Activated naive CD4-positive, alpha-beta T cell treated with anti-CD3 and anti-CD28 coated beads, Interleukin-2, amount 10 ng/mL, durations not matched to agents 7 days and 5 days (primary cell): ENCODE results near the gene SNAP29.

ENCODE experiments used
- CTCF ChIA-PET: fragments of 350-600 bp; sonication (Branson Sonifier 250); formaldehyde crosslinking; loops from one replicate; lab custom pipeline; 2021; ENCODE audit warnings: antibody characterized with exemption; lab: Charles Lee
- DNase-seq: peaks from one replicate; pipeline ENCODE4 v3.0.0-alpha.2; 2020
- H3K27ac Mint-ChIP-seq: one replicate; pipeline ENCODE4 v1.8.0; 2021; ENCODE audit warnings: mild to moderate bottlenecking, moderate library complexity, mixed read lengths
- H3K27me3 Mint-ChIP-seq: one replicate; pipeline ENCODE4 v1.8.0; 2021; ENCODE audit warnings: mild to moderate bottlenecking, mixed read lengths
- H3K36me3 Mint-ChIP-seq: one replicate; pipeline ENCODE4 v1.8.0; 2021; ENCODE audit warnings: mixed read lengths
- H3K4me1 Mint-ChIP-seq: one replicate; pipeline ENCODE4 v1.8.0; 2021; ENCODE audit warnings: mixed read lengths
- H3K4me3 Mint-ChIP-seq: one replicate; pipeline ENCODE4 v1.8.0; 2021; ENCODE audit warnings: mild to moderate bottlenecking, moderate library complexity, mixed read lengths
- H3K9me3 Mint-ChIP-seq: one replicate; pipeline ENCODE4 v1.8.0; 2021; ENCODE audit warnings: mixed read lengths

Gene SNAP29

GRCh38 chr22:20844055-20845037 is 14.5 kb upstream of the SNAP29 start:
- peaks cover 3% of the 10 kb centered on the region for H3K36me3 Mint-ChIP-seq
- no peaks in the 10 kb centered on the region for H3K27me3 Mint-ChIP-seq
- H3K4me3 Mint-ChIP-seq: no peak overlapping the region
- no peak for DNase-seq
- H3K9me3 Mint-ChIP-seq: no peaks in the 10 kb centered on the region
- CTCF ChIA-PET: no interaction called here
- peaks cover 23% of the 10 kb centered on the region for H3K4me1 Mint-ChIP-seq
- no peak overlapping the region for H3K27ac Mint-ChIP-seq

- DNase-seq: no peak
- H3K4me3 Mint-ChIP-seq: no peak overlapping the region
- no peaks in the 10 kb centered on the region for H3K27me3 Mint-ChIP-seq
- no peaks in the 10 kb centered on the region for H3K36me3 Mint-ChIP-seq
- H3K27ac Mint-ChIP-seq: no peak overlapping the region
- peaks cover 7% of the 10 kb centered on the region for H3K4me1 Mint-ChIP-seq
- H3K9me3 Mint-ChIP-seq: no peaks in the 10 kb centered on the region
- CTCF ChIA-PET: no interaction called here
Measured at GRCh38 chr22:20847318-20847822, 11.4 kb upstream of the SNAP29 start.

GRCh38 chr22:20852076-20852475 is 6.7 kb upstream of the SNAP29 start:
- Mint-ChIP-seq H3K27me3 (no peaks in the 10 kb centered on the region), H3K27ac (no peak overlapping the region), H3K9me3 (no peaks in the 10 kb centered on the region), H3K36me3 (no peaks in the 10 kb centered on the region), H3K4me3 (no peak overlapping the region), H3K4me1 (peaks cover 20% of the 10 kb centered on the region)
- no peak for DNase-seq
- CTCF ChIA-PET: interaction anchor here (1.4 kb wide), 1 partner anchor 48 kb away, joined by 3 read pairs; no protein-coding TSS in a partner anchor

GRCh38 chr22:20852503-20852902 is 6.3 kb upstream of the SNAP29 start:
- Mint-ChIP-seq H3K4me3 (no peak overlapping the region), H3K9me3 (no peaks in the 10 kb centered on the region)

GRCh38 chr22:20853236-20853660 is 5.6 kb upstream of the SNAP29 start:
- peaks cover 28% of the 10 kb centered on the region for H3K4me1 Mint-ChIP-seq
- no peaks in the 10 kb centered on the region for H3K9me3 Mint-ChIP-seq
- CTCF ChIA-PET: interaction anchor here (1.3 kb wide), 1 partner anchor 69 kb away, joined by 5 read pairs; no protein-coding TSS in a partner anchor
- H3K27me3 Mint-ChIP-seq: no peaks in the 10 kb centered on the region
- no peaks in the 10 kb centered on the region for H3K36me3 Mint-ChIP-seq
- DNase-seq: no peak
- H3K4me3 Mint-ChIP-seq: no peak overlapping the region
- no peak overlapping the region for H3K27ac Mint-ChIP-seq

More at GRCh38 chr22:20852503-20852902, 6.3 kb upstream of the SNAP29 start:
- no peak overlapping the region for H3K27ac Mint-ChIP-seq
- no peak for DNase-seq
- no peaks in the 10 kb centered on the region for H3K27me3 Mint-ChIP-seq
- CTCF ChIA-PET: interaction anchor here (1.4 kb wide), 1 partner anchor 49 kb away, joined by 3 read pairs; no protein-coding TSS in a partner anchor
- peaks cover 24% of the 10 kb centered on the region for H3K4me1 Mint-ChIP-seq
- no peaks in the 10 kb centered on the region for H3K36me3 Mint-ChIP-seq

- Mint-ChIP-seq H3K36me3 (peaks cover 6% of the 10 kb centered on the region), H3K27me3 (no peaks in the 10 kb centered on the region), H3K27ac (no peak overlapping the region), H3K4me3 (peak overlapping the region; percentile 78), H3K9me3 (no peaks in the 10 kb centered on the region), H3K4me1 (peaks cover 43% of the 10 kb centered on the region)
- CTCF ChIA-PET: interaction anchor here (0.8 kb wide), 1 partner anchor 28 kb away, joined by 3 read pairs; no protein-coding TSS in a partner anchor
- no peak for DNase-seq
Measured at GRCh38 chr22:20857247-20857643, 1.6 kb upstream of the SNAP29 start.

GRCh38 chr22:20857838-20858614 is 781 bp upstream of the SNAP29 start:
- peaks cover 12% of the 10 kb centered on the region for H3K36me3 Mint-ChIP-seq
- no peaks in the 10 kb centered on the region for H3K9me3 Mint-ChIP-seq
- CTCF ChIA-PET: no interaction called here
- peaks cover 45% of the 10 kb centered on the region for H3K4me1 Mint-ChIP-seq
- no peaks in the 10 kb centered on the region for H3K27me3 Mint-ChIP-seq
- DNase-seq: peak; percentile 92
- H3K4me3 Mint-ChIP-seq: peak overlapping the region; percentile 78
- H3K27ac Mint-ChIP-seq: peak overlapping the region; percentile 89

GRCh38 chr22:20859615-20860014 is 808 bp downstream of the SNAP29 start:
- Mint-ChIP-seq H3K9me3 (no peaks in the 10 kb centered on the region), H3K4me1 (peaks cover 53% of the 10 kb centered on the region), H3K27me3 (no peaks in the 10 kb centered on the region)

GRCh38 chr22:20862540-20862939 is 3.7 kb downstream of the SNAP29 start:
- CTCF ChIA-PET: interaction anchor here (0.6 to 0.9 kb wide), 2 partner anchors 23 to 872 kb away, joined by 3 to 5 read pairs; no protein-coding TSS in a partner anchor
- H3K9me3 Mint-ChIP-seq: no peaks in the 10 kb centered on the region
- no peak overlapping the region for H3K27ac Mint-ChIP-seq
- H3K27me3 Mint-ChIP-seq: no peaks in the 10 kb centered on the region
- no peak overlapping the region for H3K4me3 Mint-ChIP-seq
- DNase-seq: no peak
- H3K36me3 Mint-ChIP-seq: peaks cover 17% of the 10 kb centered on the region
- peaks cover 57% of the 10 kb centered on the region for H3K4me1 Mint-ChIP-seq

More at GRCh38 chr22:20859615-20860014, 808 bp downstream of the SNAP29 start:
- Mint-ChIP-seq H3K27ac (peak overlapping the region; percentile 77), H3K4me3 (peak overlapping the region; percentile 78), H3K36me3 (peaks cover 17% of the 10 kb centered on the region)
- DNase-seq: no peak
- CTCF ChIA-PET: no interaction called here

- Mint-ChIP-seq H3K36me3 (peaks cover 18% of the 10 kb centered on the region), H3K27me3 (no peaks in the 10 kb centered on the region), H3K4me1 (peaks cover 59% of the 10 kb centered on the region), H3K4me3 (no peak overlapping the region), H3K9me3 (no peaks in the 10 kb centered on the region), H3K27ac (no peak overlapping the region)
- CTCF ChIA-PET: no interaction called here
- no peak for DNase-seq
Measured at GRCh38 chr22:20863366-20863765, 4.6 kb downstream of the SNAP29 start.

GRCh38 chr22:20864186-20864908 is 5.5 kb downstream of the SNAP29 start:
- H3K4me3 Mint-ChIP-seq: no peak overlapping the region
- H3K36me3 Mint-ChIP-seq: peaks cover 18% of the 10 kb centered on the region
- peaks cover 58% of the 10 kb centered on the region for H3K4me1 Mint-ChIP-seq
- H3K27ac Mint-ChIP-seq: no peak overlapping the region
- H3K27me3 Mint-ChIP-seq: no peaks in the 10 kb centered on the region
- CTCF ChIA-PET: no interaction called here
- no peaks in the 10 kb centered on the region for H3K9me3 Mint-ChIP-seq
- DNase-seq: no peak

- CTCF ChIA-PET: interaction anchor here (0.6 kb wide), 1 partner anchor 382 kb away, joined by 3 read pairs; no protein-coding TSS in a partner anchor
- H3K27ac Mint-ChIP-seq: no peak overlapping the region
Measured at GRCh38 chr22:20865331-20865730, 6.5 kb downstream of the SNAP29 start.

GRCh38 chr22:20865875-20866445 is 7.2 kb downstream of the SNAP29 start:
- no peak for DNase-seq
- Mint-ChIP-seq H3K4me3 (no peak overlapping the region), H3K4me1 (peaks cover 46% of the 10 kb centered on the region), H3K27ac (no peak overlapping the region), H3K9me3 (no peaks in the 10 kb centered on the region), H3K27me3 (no peaks in the 10 kb centered on the region), H3K36me3 (peaks cover 18% of the 10 kb centered on the region)
- CTCF ChIA-PET: no interaction called here

More at GRCh38 chr22:20865331-20865730, 6.5 kb downstream of the SNAP29 start:
- no peak overlapping the region for H3K4me3 Mint-ChIP-seq
- DNase-seq: no peak
- H3K27me3 Mint-ChIP-seq: no peaks in the 10 kb centered on the region
- H3K36me3 Mint-ChIP-seq: peaks cover 18% of the 10 kb centered on the region
- H3K9me3 Mint-ChIP-seq: no peaks in the 10 kb centered on the region
- peaks cover 52% of the 10 kb centered on the region for H3K4me1 Mint-ChIP-seq
